Measurements from ENCODE around the gene PLBD2.

- TF ChIP-seq FOXJ3 (CRISPR knock-in tag; IDR thresholded peaks at IDR 0.05): no peak
- no peak for TF ChIP-seq ZNF263 (CRISPR knock-in tag; IDR thresholded peaks at IDR 0.05; ENCODE audit: borderline replicate concordance)
- TF ChIP-seq CBFA2T2 (conservative IDR thresholded peaks at IDR 0.05): no peak
- no peak for TF ChIP-seq POLR2G (IDR thresholded peaks at IDR 0.05; ENCODE audit: low read depth, low read length)
- no peak for TF ChIP-seq TBP (optimal IDR thresholded peaks at IDR 0.05; ENCODE audit: low read depth, low read length)
Observed at GRCh38 chr12:113409462-113410124, 51.2 kb downstream of the PLBD2 start.

Data from K562 (cell line).